H9 (cell line): Measurements from ENCODE around the gene IST1. TPM values are rescaled to one million over a fixed set of nuclear protein-coding genes. Genes with fewer than 3 reads are reported as not detected.

Experiments used
- DNase-seq: peaks from one replicate; pipeline ENCODE4 v3.0.0-alpha.2; 2017
- H2AFZ ChIP-seq: one replicate; pipeline ENCODE4 v1.6.1; 2013; ENCODE audit warnings: mild to moderate bottlenecking, low read length, control low read depth, moderate library complexity
- H2AK5ac ChIP-seq: 2 replicates; pipeline ENCODE4 v1.6.1; 2013; ENCODE audit warnings: low read length, control low read depth, mixed read lengths; ENCODE audit not compliant: insufficient read length
- H2BK120ac ChIP-seq: one replicate; pipeline ENCODE4 v1.6.1; 2013; ENCODE audit warnings: low read depth, mild to moderate bottlenecking, low read length, control low read depth, inconsistent platforms; ENCODE audit not compliant: poor library complexity, severe bottlenecking
- H2BK12ac ChIP-seq: 2 replicates; pipeline ENCODE4 v1.6.1; 2013; ENCODE audit warnings: low read length, control low read depth, mixed read lengths, low read depth; ENCODE audit not compliant: insufficient read length
- H2BK15ac ChIP-seq: 2 replicates; pipeline ENCODE4 v1.6.1; 2013; ENCODE audit warnings: low read depth, low read length, control low read depth
- H2BK20ac ChIP-seq: one replicate; pipeline ENCODE4 v1.6.1; 2013; ENCODE audit warnings: low read depth, mild to moderate bottlenecking, low read length, control low read depth, inconsistent platforms; ENCODE audit not compliant: poor library complexity, severe bottlenecking
- H2BK5ac ChIP-seq: 2 replicates; pipeline ENCODE4 v1.6.1; 2013; ENCODE audit warnings: low read length, control low read depth, mixed read lengths; ENCODE audit not compliant: insufficient read length
- H3K14ac ChIP-seq: 2 replicates; pipeline ENCODE4 v1.6.1; 2013; ENCODE audit warnings: low read length, control low read depth; ENCODE audit not compliant: insufficient read depth
- H3K18ac ChIP-seq: 2 replicates; pipeline ENCODE4 v1.6.1; 2013; ENCODE audit warnings: low read depth, mild to moderate bottlenecking, mixed read lengths, low read length, control low read depth; ENCODE audit not compliant: insufficient read length
- H3K23ac ChIP-seq: 2 replicates; pipeline ENCODE4 v1.6.1; 2013; ENCODE audit warnings: low read length, control low read depth, mixed read lengths, low read depth; ENCODE audit not compliant: insufficient read length
- H3K23me2 ChIP-seq: 2 replicates; pipeline ENCODE4 v1.6.1; 2013; ENCODE audit warnings: low read depth, mild to moderate bottlenecking, mixed read lengths, low read length, control low read depth; ENCODE audit not compliant: insufficient read length, poor library complexity, severe bottlenecking
- H3K27ac ChIP-seq: 2 replicates; pipeline ENCODE4 v1.5.1; 2013; ENCODE audit warnings: low read length, control low read depth, mixed read lengths, low read depth; ENCODE audit not compliant: insufficient read length
- H3K27me3 ChIP-seq: 2 replicates; pipeline ENCODE4 v1.6.1; 2013; ENCODE audit warnings: low read length, control low read depth, inconsistent platforms; ENCODE audit not compliant: insufficient read depth
- H3K4ac ChIP-seq: 2 replicates; pipeline ENCODE4 v1.6.1; 2013; ENCODE audit warnings: low read depth, mild to moderate bottlenecking, control low read depth, inconsistent platforms, low read length, moderate library complexity
- H3K4me1 ChIP-seq: 2 replicates; pipeline ENCODE4 v1.6.1; 2013; ENCODE audit warnings: low read length, control low read depth, inconsistent platforms; ENCODE audit not compliant: insufficient read depth
- H3K4me2 ChIP-seq: 2 replicates; pipeline ENCODE4 v1.6.1; 2013; ENCODE audit warnings: low read length, control low read depth, mixed read lengths; ENCODE audit not compliant: insufficient read length, insufficient read depth
- H3K56ac ChIP-seq: 2 replicates; pipeline ENCODE4 v1.6.1; 2013; ENCODE audit warnings: low read depth, mild to moderate bottlenecking, mixed read lengths, low read length, control low read depth; ENCODE audit not compliant: insufficient read length
- H3K79me1 ChIP-seq: 2 replicates; pipeline ENCODE4 v1.6.1; 2013; ENCODE audit warnings: low read depth, mild to moderate bottlenecking, moderate library complexity, low read length, control low read depth, inconsistent platforms; ENCODE audit not compliant: insufficient read depth, poor library complexity, severe bottlenecking
- H3K79me2 ChIP-seq: 2 replicates; pipeline ENCODE4 v1.6.1; 2013; ENCODE audit warnings: low read length, control low read depth, inconsistent platforms; ENCODE audit not compliant: insufficient read depth
- H3K9ac ChIP-seq: 2 replicates; pipeline ENCODE4 v1.6.1; 2013; ENCODE audit warnings: low read length, control low read depth, mixed read lengths; ENCODE audit not compliant: insufficient read length; ENCODE audit errors: extremely low read depth
- H3K9me3 ChIP-seq: one replicate; pipeline ENCODE4 v1.6.1; 2013; ENCODE audit warnings: low read depth, low read length, inconsistent platforms; ENCODE audit not compliant: control insufficient read depth
- H3T11ph ChIP-seq: one replicate; pipeline ENCODE4 v1.6.1; 2013; ENCODE audit warnings: mild to moderate bottlenecking, low read length, control low read depth, inconsistent platforms
- H4K20me1 ChIP-seq: one replicate; pipeline ENCODE4 v1.6.1; 2013; ENCODE audit not compliant: control insufficient read depth, insufficient read length, insufficient read depth
- H4K5ac ChIP-seq: 2 replicates; pipeline ENCODE4 v1.6.1; 2013; ENCODE audit warnings: low read depth, mild to moderate bottlenecking, mixed read lengths, low read length, control low read depth; ENCODE audit not compliant: insufficient read length
- H4K8ac ChIP-seq: replicated peaks from 2 replicates; pipeline ENCODE4 v1.6.1; 2013; ENCODE audit warnings: low read length, control low read depth, mixed read lengths, low read depth; ENCODE audit not compliant: insufficient read length
- H4K91ac ChIP-seq: 2 replicates; pipeline ENCODE4 v1.6.1; 2013; ENCODE audit warnings: low read depth, mild to moderate bottlenecking, moderate library complexity, mixed read lengths, low read length, control low read depth; ENCODE audit not compliant: insufficient read length
- H3K27ac Mint-ChIP-seq, 3 experiments: 2 replicates in 2 of 3; 3 replicates in 1 of 3; pipeline ENCODE4 v1.8.0; 2020 to 2021; ENCODE audit warnings: mixed read lengths in 3 of 3, mild to moderate bottlenecking in 1 of 3, moderate library complexity in 1 of 3
- H3K27me3 Mint-ChIP-seq: 2 replicates; pipeline ENCODE4 v1.8.0; 2021; ENCODE audit warnings: low read depth, mild to moderate bottlenecking, moderate library complexity, mixed read lengths
- H3K36me3 Mint-ChIP-seq, 3 experiments: 2 replicates in 2 of 3; 3 replicates in 1 of 3; pipeline ENCODE4 v1.8.0; 2020 to 2021; ENCODE audit warnings: low read depth in 3 of 3, mixed read lengths in 3 of 3; ENCODE audit not compliant: insufficient read depth in 1 of 3
- H3K4me1 Mint-ChIP-seq, 2 experiments: 2 replicates each; pipeline ENCODE4 v1.8.0; 2020; ENCODE audit warnings: mixed read lengths in 2 of 2
- H3K4me3 Mint-ChIP-seq, 2 experiments: 2 replicates in 1 of 2; 3 replicates in 1 of 2; pipeline ENCODE4 v1.8.0; 2020 to 2021; ENCODE audit warnings: mild to moderate bottlenecking in 2 of 2, mixed read lengths in 2 of 2, moderate library complexity in 1 of 2
- H3K9me3 Mint-ChIP-seq, 2 experiments: 2 replicates in 1 of 2; 3 replicates in 1 of 2; pipeline ENCODE4 v1.8.0; 2020; ENCODE audit warnings: mild to moderate bottlenecking in 2 of 2, mixed read lengths in 2 of 2, moderate library complexity in 1 of 2
- CTCF ChIP-seq: fragments of 200-600 bp; sonication (generic); conservative IDR thresholded peaks from 3 replicates; pipeline ENCODE4 v1.8.0; 2021; ENCODE audit warnings: antibody characterized with exemption, mild to moderate bottlenecking
- WGBS: extraction: QIAGEN DNeasy Blood & Tissue Kit; methylation state at CpG from one replicate; pipeline ENCODE4 v1.1.7; 2013; ENCODE audit warnings: missing lambda C conversion rate, low lambda C conversion rate, mixed read lengths; ENCODE audit not compliant: insufficient read length; ENCODE audit errors: extremely low coverage; 5-methylcytosine and 5-hydroxymethylcytosine counted together
- total RNA-seq: library from RNA; stranded (reverse); gene quantifications from 2 replicates; pipeline ENCODE4 v1.2.1, GENCODE V29; 2021

IST1 gene
- total RNA-seq, 1 experiment from 2014 or later: 263 TPM

GRCh38 chr16:71883849-71884638 lies 11.3 kb upstream of the IST1 start, which contains the start of gene ZNF821:
Gene ZNF821, minus strand, starts transcription at chr16:71884182. Its CDS starts 4,236 bp downstream, at chr16:71879946.
- Histone ChIP-seq H3K27ac (peak within 1 kb of the TSS; percentile 7), H2BK15ac (no peak within 1 kb of the TSS), H3K79me2 (no peaks in the 10 kb centered on the region), H2BK5ac (no peak within 1 kb of the TSS), H2BK12ac (no peak within 1 kb of the TSS), H2AFZ (peak within 1 kb of the TSS; percentile 65), H4K5ac (no peak within 1 kb of the TSS), H3K14ac (peak within 1 kb of the TSS; percentile 90), H2AK5ac (no peak within 1 kb of the TSS), H3K4me1 (no peaks in the 10 kb centered on the region; the same call in 1 of the 2 replicates), H3K27me3 (no peaks in the 10 kb centered on the region), H2BK20ac (no peak within 1 kb of the TSS), H3K56ac (no peak within 1 kb of the TSS), H2BK120ac (no peak within 1 kb of the TSS), H3T11ph (no peak within 1 kb of the TSS), H3K4ac (no peak within 1 kb of the TSS), H4K20me1 (no peaks in the 10 kb centered on the region), H3K4me2 (peak within 1 kb of the TSS; percentile 92), H3K23me2 (peaks cover 15% of the 10 kb centered on the region), H3K18ac (peak within 1 kb of the TSS; percentile 79), H3K23ac (no peak within 1 kb of the TSS), H4K91ac (no peak within 1 kb of the TSS), H3K9me3 (no peaks in the 10 kb centered on the region), H3K9ac (peak within 1 kb of the TSS; percentile 66), H3K79me1 (no peaks in the 10 kb centered on the region), H4K8ac (no peak within 1 kb of the TSS)
- WGBS: no CpG with 5 or more reads among the region's 85 CpGs
- Mint-ChIP-seq H3K27ac (peak within 1 kb of the TSS; percentile 95 to 97 (median 95)), H3K9me3 (no peaks in the 10 kb centered on the region), H3K36me3 (peaks cover 14 to 22% (median 21%) of the 10 kb centered on the region in 3 experiments; a peak in 6 of 7 replicates), H3K4me3 (peak within 1 kb of the TSS; percentile 87 to 96), H3K4me1 (peaks cover 19 to 21% of the 10 kb centered on the region in 2 experiments), H3K27me3 (no peaks in the 10 kb centered on the region; the same call in 1 of the 2 replicates)
- DNase-seq: peak; percentile 92
- peak; percentile 68 for TF ChIP-seq CTCF
